T-cell (primary cell): ENCODE data around the gene RBP5. TPM values are rescaled to one million over a fixed set of nuclear protein-coding genes. Genes with fewer than 3 reads are reported as not detected.

ENCODE experiments used
- ATAC-seq, 4 experiments: fragments of 200-7000 bp in 3 of 4; fragments of 150-1000 bp in 1 of 4; cut with Tn5 transposase; replicated peaks in 1 of 4; 1 replicate in 3 of 4; 2 replicates in 1 of 4; pipeline ENCODE4 v1.10.0; 2021; ENCODE audit warnings: moderate library complexity in 3 of 4, mild to moderate bottlenecking in 2 of 4, moderate number of reproducible peaks in 1 of 4
- CTCF ChIA-PET, 2 donors: fragments of 300-600 bp; sonication (Branson Sonifier 250); formaldehyde crosslinking; loops; one replicate each; lab custom pipeline; 2022; ENCODE audit warnings: antibody characterized with exemption in 2 of 2; lab: Charles Lee
- POLR2A ChIA-PET, 2 donors: fragments of 300-600 bp; sonication (Branson Sonifier 250); formaldehyde crosslinking; loops; one replicate each; lab custom pipeline; 2022; ENCODE audit warnings: antibody characterized with exemption in 2 of 2; lab: Charles Lee
- DNase-seq, 35 experiments: peaks; one replicate each; pipeline versions ENCODE4 v3.0.0 to v3.0.0-alpha.2; 2013 to 2023
- H3K27ac ChIP-seq: one replicate; pipeline ENCODE4 v1.5.1; 2013; ENCODE audit warnings: low read length
- H3K27me3 ChIP-seq, 2 experiments: replicated peaks in 1 of 2; 1 replicate in 1 of 2; 2 replicates in 1 of 2; pipeline versions ENCODE4 v1.6.1 to v1.7.0; 2013; ENCODE audit warnings: low read length in 1 of 2, mixed read lengths in 1 of 2; ENCODE audit not compliant: control insufficient read depth in 2 of 2, insufficient read depth in 2 of 2; ENCODE audit errors: extremely low read depth in 1 of 2
- H3K36me3 ChIP-seq, 2 donors: 1 replicate in 1 of 2; 2 replicates in 1 of 2; pipeline versions ENCODE4 v1.6.1 to v1.7.0; 2013; ENCODE audit warnings: low read length in 1 of 2; ENCODE audit not compliant: control insufficient read depth in 2 of 2, insufficient read depth in 1 of 2; ENCODE audit errors: extremely low read depth in 1 of 2
- H3K4me1 ChIP-seq, 2 experiments: 1 replicate in 1 of 2; 2 replicates in 1 of 2; pipeline versions ENCODE4 v1.6.1 to v1.7.0; 2013; ENCODE audit warnings: low read length in 2 of 2, mixed read lengths in 1 of 2; ENCODE audit not compliant: insufficient read depth in 2 of 2, control insufficient read depth in 1 of 2; ENCODE audit errors: extremely low read depth in 1 of 2
- H3K4me3 ChIP-seq, 2 donors: 1 replicate in 1 of 2; 2 replicates in 1 of 2; pipeline versions ENCODE4 v1.5.1 to v1.7.0; 2013; ENCODE audit warnings: mild to moderate bottlenecking in 2 of 2, low read length in 1 of 2, moderate library complexity in 1 of 2; ENCODE audit not compliant: control insufficient read depth in 1 of 2; ENCODE audit errors: extremely low read depth in 1 of 2
- H3K9me3 ChIP-seq: 2 replicates; pipeline ENCODE4 v1.7.0; 2013
- H3K27ac Mint-ChIP-seq, 2 donors: one replicate each; pipeline ENCODE4 v1.8.0; 2020 to 2021; ENCODE audit warnings: mild to moderate bottlenecking in 2 of 2, mixed read lengths in 2 of 2
- H3K27me3 Mint-ChIP-seq, 2 donors: one replicate each; pipeline ENCODE4 v1.8.0; 2021 to 2022; ENCODE audit warnings: mixed read lengths in 2 of 2
- H3K36me3 Mint-ChIP-seq: one replicate; pipeline ENCODE4 v1.8.0; 2021; ENCODE audit warnings: mixed read lengths
- H3K4me1 Mint-ChIP-seq, 3 donors: one replicate each; pipeline ENCODE4 v1.8.0; 2020 to 2022; ENCODE audit warnings: mixed read lengths in 3 of 3, mild to moderate bottlenecking in 1 of 3
- H3K4me3 Mint-ChIP-seq, 3 donors: one replicate each; pipeline ENCODE4 v1.8.0; 2020 to 2022; ENCODE audit warnings: mild to moderate bottlenecking in 3 of 3, mixed read lengths in 3 of 3, moderate library complexity in 3 of 3
- H3K9me3 Mint-ChIP-seq, 3 donors: one replicate each; pipeline ENCODE4 v1.8.0; 2020 to 2022; ENCODE audit warnings: mixed read lengths in 3 of 3
- WGBS: methylation state at CpG from one replicate; pipeline ENCODE4 v1.1.5; 2013; ENCODE audit warnings: missing lambda C conversion rate; ENCODE audit not compliant: insufficient coverage; 5-methylcytosine and 5-hydroxymethylcytosine counted together
- total RNA-seq, 35 experiments: library from RNA in 6 of 35; stranded (reverse) in 6 of 35; fragments of 120-200 nt in 1 of 35; gene quantifications; one replicate each; pipeline versions ENCODE4 v1.2.1 to v1.2.4 and lab custom pipeline; 2013 to 2026

The RBP5 gene
- total RNA-seq, 5 donors from 2014 or later (not counting 1 experiment from before 2014, with no cell fraction given): 0.26 to 0.70 (median 0.59) TPM; not detected in 2

- Mint-ChIP-seq H3K4me3 (peak overlapping the region in 1 of 3 donors; percentile 74), H3K4me1 (peaks cover 10 to 12% (median 12%) of the 10 kb centered on the region in 3 donors), H3K36me3 (no peaks in the 10 kb centered on the region), H3K9me3 (no peaks in the 10 kb centered on the region), H3K27ac (no peak overlapping the region), H3K27me3 (peaks cover 0 to 3% of the 10 kb centered on the region in 2 donors)
- 100% methylated on average over 2 of the region's 8 CpGs for WGBS
- CTCF ChIA-PET: interaction anchor here (0.6 to 1.4 kb wide), 7 partner anchors 10 to 223 kb away, joined by 3 to 5 read pairs (median 4); no protein-coding TSS in a partner anchor
- ATAC-seq: no peak
- Histone ChIP-seq H3K4me1 (peaks cover 0 to 16% of the 10 kb centered on the region in 2 experiments), H3K4me3 (no peak overlapping the region), H3K36me3 (no peaks in the 10 kb centered on the region), H3K27me3 (peaks cover 0 to 29% of the 10 kb centered on the region in 2 experiments), H3K9me3 (no peaks in the 10 kb centered on the region), H3K27ac (no peak overlapping the region)
- DNase-seq: no peak
- POLR2A ChIA-PET: interaction anchor here in 1 of 2 donors (0.6 kb wide), 1 partner anchor 168 kb away, joined by 3 read pairs; no protein-coding TSS in a partner anchor
These were observed 35.7 kb downstream of the RBP5 start for GRCh38 chr12:7092986-7093460.

DNA sequence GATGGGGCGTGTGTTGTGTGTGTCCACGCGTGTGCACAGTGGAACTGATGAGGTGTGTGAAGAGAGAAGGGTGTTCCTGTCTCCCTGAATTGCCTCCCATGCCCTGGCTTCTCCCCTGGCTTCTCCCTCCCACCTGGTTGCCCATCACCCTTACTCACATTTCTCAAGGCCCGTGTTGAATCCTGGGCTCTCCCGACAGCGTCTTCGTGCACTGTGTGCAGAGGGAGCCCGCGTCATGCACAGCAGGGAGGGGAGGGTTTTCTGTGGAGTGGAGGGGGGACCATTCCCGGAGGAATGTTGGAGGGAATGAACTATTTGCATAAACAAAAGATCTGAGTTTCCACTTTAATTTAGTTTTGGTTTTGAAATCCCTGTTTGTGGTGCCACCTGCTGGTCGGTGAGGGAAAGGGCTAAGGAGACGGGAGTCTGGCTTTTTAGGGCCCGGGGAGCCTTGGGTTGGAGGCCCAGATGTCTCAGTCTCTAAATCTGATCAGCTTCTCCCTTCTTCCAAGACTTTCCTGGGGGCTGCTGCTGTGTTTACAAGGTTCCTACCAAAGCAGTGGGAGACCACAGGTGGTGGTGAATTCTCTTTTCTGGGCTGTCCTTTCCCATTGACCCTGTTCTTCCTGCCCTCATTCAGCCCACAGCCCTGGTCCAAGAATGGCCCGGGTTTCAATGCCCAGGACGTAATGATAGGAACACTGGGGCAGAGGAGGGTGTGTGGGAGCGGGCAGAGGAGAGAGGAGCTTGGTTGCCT, 36.3 kb downstream of the RBP5 start, which contains the start of gene C1R:
TSS of gene C1R (minus strand) at position 217 of the 757 bp plus-strand sequence. CDS start at position 160, 57 bp downstream.
- 0% methylated on average over 2 of the region's 16 CpGs for WGBS
- Mint-ChIP-seq H3K27me3 (peaks cover 0 to 3% of the 10 kb centered on the region in 2 donors), H3K9me3 (no peaks in the 10 kb centered on the region), H3K36me3 (no peaks in the 10 kb centered on the region), H3K4me3 (peak within 1 kb of the TSS; percentile 74 to 80 (median 80)), H3K4me1 (peaks cover 10 to 12% (median 12%) of the 10 kb centered on the region in 3 donors), H3K27ac (peak within 1 kb of the TSS; percentile 66 to 89)
- no peaks in the 10 kb centered on the region for H3K9me3 ChIP-seq
- DNase-seq: peak in 34 of 35 experiments; percentile 37 to 83 (median 62)
- ATAC-seq: peak; percentile 77 to 80 (median 78)
- H3K4me1 ChIP-seq: peaks cover 0 to 16% of the 10 kb centered on the region in 2 experiments
- H3K27me3 ChIP-seq: peaks cover 0 to 29% of the 10 kb centered on the region in 2 experiments
- peak within 1 kb of the TSS; percentile 25 for H3K27ac ChIP-seq
- POLR2A ChIA-PET: interaction anchor here in 1 of 2 donors (0.6 kb wide), 1 partner anchor 167 kb away, joined by 3 read pairs; no protein-coding TSS in a partner anchor
- CTCF ChIA-PET: interaction anchor here (0.6 to 1.3 kb wide), 6 partner anchors 10 to 223 kb away, joined by 3 to 5 read pairs (median 4); no protein-coding TSS in a partner anchor
- H3K4me3 ChIP-seq: peak within 1 kb of the TSS; percentile 5 to 50
- no peaks in the 10 kb centered on the region for H3K36me3 ChIP-seq

GRCh38 chr12:7091660-7092228, 36.9 kb downstream of the RBP5 start:
- peak overlapping the region; percentile 74 to 80 (median 80) for H3K4me3 Mint-ChIP-seq
- no peaks in the 10 kb centered on the region for H3K36me3 ChIP-seq
- H3K9me3 Mint-ChIP-seq: no peaks in the 10 kb centered on the region
- no peaks in the 10 kb centered on the region for H3K9me3 ChIP-seq
- H3K27ac Mint-ChIP-seq: peak overlapping the region; percentile 66 to 89
- H3K4me3 ChIP-seq: peak overlapping the region; percentile 5 to 50
- CTCF ChIA-PET: interaction anchor here in 1 of 2 donors (0.7 to 1.3 kb wide), 5 partner anchors 11 to 222 kb away, joined by 3 to 4 read pairs (median 3); no protein-coding TSS in a partner anchor
- peak overlapping the region; percentile 25 for H3K27ac ChIP-seq
- peaks cover 0 to 3% of the 10 kb centered on the region in 2 donors for H3K27me3 Mint-ChIP-seq
- ATAC-seq: peak in 1 of 4 experiments; percentile 20
- WGBS: 66% methylated on average over 3 of the region's 10 CpGs
- H3K36me3 Mint-ChIP-seq: no peaks in the 10 kb centered on the region
- no peak for DNase-seq
- peaks cover 0 to 16% of the 10 kb centered on the region in 2 experiments for H3K4me1 ChIP-seq
- POLR2A ChIA-PET: no interaction called here
- H3K4me1 Mint-ChIP-seq: peaks cover 10 to 12% (median 12%) of the 10 kb centered on the region in 3 donors
- H3K27me3 ChIP-seq: peaks cover 0 to 29% of the 10 kb centered on the region in 2 experiments

- Histone ChIP-seq H3K27ac (no peak overlapping the region), H3K36me3 (no peaks in the 10 kb centered on the region), H3K9me3 (no peaks in the 10 kb centered on the region), H3K27me3 (peaks cover 0 to 29% of the 10 kb centered on the region in 2 experiments), H3K4me3 (no peak overlapping the region), H3K4me1 (peaks cover 0 to 16% of the 10 kb centered on the region in 2 experiments)
- CTCF ChIA-PET: interaction anchor here in 1 of 2 donors (0.7 to 1.3 kb wide), 3 partner anchors 11 to 222 kb away, joined by 3 to 4 read pairs (median 3); no protein-coding TSS in a partner anchor
- WGBS: no CpG with 5 or more reads among the region's 7 CpGs
- ATAC-seq (no peak), DNase-seq (no peak)
- Mint-ChIP-seq H3K36me3 (no peaks in the 10 kb centered on the region), H3K27me3 (peaks cover 0 to 3% of the 10 kb centered on the region in 2 donors), H3K27ac (no peak overlapping the region), H3K4me3 (peak overlapping the region in 1 of 3 donors; percentile 74), H3K4me1 (peaks cover 10 to 12% (median 10%) of the 10 kb centered on the region in 3 donors), H3K9me3 (no peaks in the 10 kb centered on the region)
- POLR2A ChIA-PET: interaction anchor here in 1 of 2 donors (0.6 kb wide), 1 partner anchor 20 kb away, joined by 6 read pairs; no protein-coding TSS in a partner anchor
These were observed 37.5 kb downstream of the RBP5 start for GRCh38 chr12:7091171-7091570.

DNA sequence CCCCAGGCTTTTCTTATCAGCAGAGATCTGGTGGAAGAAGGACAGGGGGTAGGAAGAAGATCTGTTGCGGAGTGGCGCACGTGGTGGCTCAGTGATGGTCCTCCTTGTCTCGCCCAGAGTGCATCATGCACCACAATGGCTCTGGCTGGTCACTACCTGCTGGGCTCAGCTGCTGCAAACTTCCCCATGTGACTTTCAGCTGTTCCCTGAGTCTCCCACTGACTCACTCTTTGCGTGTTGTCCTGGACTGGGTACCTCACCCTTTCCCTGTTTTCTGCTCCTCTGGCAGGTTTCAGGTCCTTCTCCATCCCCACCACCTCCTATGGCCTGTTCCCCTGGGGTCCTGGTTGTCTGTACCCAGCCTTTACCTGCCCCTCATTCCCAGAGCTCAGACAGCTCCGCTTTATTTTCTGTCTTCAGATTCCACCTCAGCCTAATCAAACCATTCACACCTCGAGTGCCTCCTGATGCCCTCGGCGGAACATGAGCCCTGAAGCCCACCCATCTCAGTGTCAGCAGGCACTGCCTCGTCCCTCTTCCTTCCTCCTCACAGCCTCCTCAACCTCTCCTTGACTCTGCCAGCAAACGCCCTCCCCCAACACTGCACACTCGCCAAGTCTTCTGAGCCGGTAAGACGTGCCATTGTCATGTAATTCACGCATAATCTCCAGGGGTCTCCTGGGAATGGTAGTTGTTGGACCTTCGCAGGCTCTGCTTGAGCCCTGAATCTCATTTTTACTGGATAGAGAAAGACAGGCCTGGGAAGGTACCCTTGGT, 38.3 kb downstream of the RBP5 start:
- Mint-ChIP-seq H3K4me3 (no peak overlapping the region), H3K4me1 (peaks cover 10 to 12% (median 10%) of the 10 kb centered on the region in 3 donors), H3K27ac (no peak overlapping the region), H3K9me3 (no peaks in the 10 kb centered on the region), H3K27me3 (peaks cover 0 to 3% of the 10 kb centered on the region in 2 donors), H3K36me3 (no peaks in the 10 kb centered on the region)
- Histone ChIP-seq H3K27ac (no peak overlapping the region), H3K4me3 (no peak overlapping the region), H3K9me3 (no peaks in the 10 kb centered on the region), H3K4me1 (peaks cover 0 to 16% of the 10 kb centered on the region in 2 experiments), H3K36me3 (no peaks in the 10 kb centered on the region), H3K27me3 (peaks cover 0 to 29% of the 10 kb centered on the region in 2 experiments)
- ChIA-PET POLR2A (interaction anchor here in 1 of 2 donors (0.6 kb wide), 1 partner anchor 55 kb away, joined by 5 read pairs; no protein-coding TSS in a partner anchor), CTCF (interaction anchor here (1.2 to 1.3 kb wide), 2 partner anchors 165 to 221 kb away, joined by 4 read pairs; no protein-coding TSS in a partner anchor)
- ATAC-seq: no peak
- 84% methylated on average over 14 of the region's 16 CpGs for WGBS
- no peak for DNase-seq
